ENCODE data around the gene IFIT1B. TPM values are rescaled to one million over a fixed set of nuclear protein-coding genes. Genes with fewer than 3 reads are reported as not detected.

Gene IFIT1B
- total RNA-seq, 3 donors from 2014 or later (not counting 1 experiment from before 2014, with no cell fraction given): not detected

DNA sequence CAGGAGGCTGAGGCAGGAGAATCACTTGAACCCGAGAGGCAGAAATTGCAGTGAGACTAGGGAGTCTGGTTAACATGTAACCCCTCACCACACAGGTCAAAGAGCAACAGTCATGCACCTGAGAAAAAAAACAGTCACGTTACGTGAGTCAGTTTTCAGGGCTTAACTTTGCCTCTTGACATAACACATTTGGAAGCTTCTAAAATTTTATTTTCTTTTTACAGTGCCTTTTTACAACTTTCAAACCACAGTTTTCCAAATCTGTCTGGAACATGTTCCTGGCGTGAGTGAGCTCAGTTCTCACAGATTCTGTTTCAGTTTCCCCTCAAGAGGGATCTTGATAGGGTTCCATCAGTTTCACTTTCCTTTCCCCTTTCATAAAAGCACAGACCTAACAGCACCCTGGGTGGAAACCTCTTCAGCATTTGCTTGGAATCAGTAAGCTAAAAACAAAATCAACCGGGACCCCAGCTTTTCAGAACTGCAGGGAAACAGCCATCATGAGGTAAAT is 45.7 kb upstream of the IFIT1B start:
- 3% methylated on average over 5 of the region's 5 CpGs for WGBS (ENCODE audit: insufficient coverage)
- H3K27me3 Mint-ChIP-seq (ENCODE audit: low read depth in 2 of 2): peaks cover 0 to 10% of the 10 kb centered on the region in 2 donors
- H3K27me3 ChIP-seq (ENCODE audit: control insufficient read depth, insufficient read depth, low read length): peaks cover 14% of the 10 kb centered on the region
- TF ChIP-seq, protein P1, sequence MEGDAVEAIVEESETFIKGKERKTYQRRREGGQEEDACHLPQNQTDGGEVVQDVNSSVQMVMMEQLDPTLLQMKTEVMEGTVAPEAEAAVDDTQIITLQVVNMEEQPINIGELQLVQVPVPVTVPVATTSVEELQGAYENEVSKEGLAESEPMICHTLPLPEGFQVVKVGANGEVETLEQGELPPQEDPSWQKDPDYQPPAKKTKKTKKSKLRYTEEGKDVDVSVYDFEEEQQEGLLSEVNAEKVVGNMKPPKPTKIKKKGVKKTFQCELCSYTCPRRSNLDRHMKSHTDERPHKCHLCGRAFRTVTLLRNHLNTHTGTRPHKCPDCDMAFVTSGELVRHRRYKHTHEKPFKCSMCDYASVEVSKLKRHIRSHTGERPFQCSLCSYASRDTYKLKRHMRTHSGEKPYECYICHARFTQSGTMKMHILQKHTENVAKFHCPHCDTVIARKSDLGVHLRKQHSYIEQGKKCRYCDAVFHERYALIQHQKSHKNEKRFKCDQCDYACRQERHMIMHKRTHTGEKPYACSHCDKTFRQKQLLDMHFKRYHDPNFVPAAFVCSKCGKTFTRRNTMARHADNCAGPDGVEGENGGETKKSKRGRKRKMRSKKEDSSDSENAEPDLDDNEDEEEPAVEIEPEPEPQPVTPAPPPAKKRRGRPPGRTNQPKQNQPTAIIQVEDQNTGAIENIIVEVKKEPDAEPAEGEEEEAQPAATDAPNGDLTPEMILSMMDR (IDR thresholded peaks at IDR 0.05): no peak
- no peaks in the 10 kb centered on the region for H3K9me3 Mint-ChIP-seq
- DNase-seq (peak in 1 of 2 donors; percentile 81), ATAC-seq (peak; percentile 41 to 62 (median 58))
- peak overlapping the region; percentile 90 for H3K4me3 Mint-ChIP-seq
- peaks cover 54% of the 10 kb centered on the region for H3K4me1 ChIP-seq (ENCODE audit: control insufficient read depth, insufficient read depth, low read length)
- no peaks in the 10 kb centered on the region for H3K9me3 ChIP-seq (ENCODE audit: control insufficient read depth, insufficient read depth, low read length)
- peaks cover 63 to 68% of the 10 kb centered on the region in 2 donors for H3K4me1 Mint-ChIP-seq
- H3K27ac ChIP-seq (ENCODE audit: low read length): peak overlapping the region; percentile 74
- H3K36me3 Mint-ChIP-seq: peaks cover 6% of the 10 kb centered on the region
- intact Hi-C loops (cut with micrococcal nuclease): loop anchor here (1.0 kb wide), 1 partner anchor 82 kb away; the partner anchor contains the start of gene IFIT5
- no peaks in the 10 kb centered on the region for H3K36me3 ChIP-seq (ENCODE audit: control insufficient read depth, insufficient read depth, low read length)
- H3K27ac Mint-ChIP-seq: peak overlapping the region; percentile 92 to 96
- peak overlapping the region; percentile 36 for H3K4me3 ChIP-seq (ENCODE audit: low read length)

DNA sequence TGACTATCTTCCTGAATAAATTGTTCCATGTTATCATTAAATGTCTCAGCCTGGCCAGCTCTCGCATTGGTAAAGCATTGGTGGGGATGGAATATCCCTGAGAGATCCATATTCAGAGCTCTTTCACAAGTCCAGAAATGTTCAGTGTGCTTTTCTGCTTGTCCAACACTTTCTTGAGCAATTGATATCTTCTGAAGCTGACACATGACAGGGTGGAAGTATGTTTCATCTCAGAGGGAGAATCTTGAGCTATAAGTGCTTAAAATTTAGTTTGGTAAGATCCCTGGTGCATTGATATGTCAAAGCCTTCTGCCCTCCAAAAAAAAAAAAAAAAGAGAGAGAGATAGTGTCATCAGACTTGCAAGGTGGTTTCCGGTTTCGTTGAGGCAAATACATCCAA is 42.6 kb upstream of the IFIT1B start:
- Histone ChIP-seq H3K4me3 (ENCODE audit: low read length) (no peak overlapping the region), H3K9me3 (ENCODE audit: control insufficient read depth, insufficient read depth, low read length) (no peaks in the 10 kb centered on the region), H3K36me3 (ENCODE audit: control insufficient read depth, insufficient read depth, low read length) (peaks cover 3% of the 10 kb centered on the region), H3K27ac (ENCODE audit: low read length) (no peak overlapping the region), H3K4me1 (ENCODE audit: control insufficient read depth, insufficient read depth, low read length) (peaks cover 40% of the 10 kb centered on the region), H3K27me3 (ENCODE audit: control insufficient read depth, insufficient read depth, low read length) (peaks cover 16% of the 10 kb centered on the region)
- Mint-ChIP-seq H3K9me3 (no peaks in the 10 kb centered on the region), H3K4me3 (no peak overlapping the region), H3K36me3 (peaks cover 23% of the 10 kb centered on the region), H3K27ac (peak overlapping the region; percentile 70 to 96), H3K27me3 (ENCODE audit: low read depth in 2 of 2) (peaks cover 7 to 25% of the 10 kb centered on the region in 2 donors), H3K4me1 (peaks cover 35 to 45% of the 10 kb centered on the region in 2 donors)
- 97% methylated on average over 3 of the region's 3 CpGs for WGBS (ENCODE audit: insufficient coverage)
- intact Hi-C loops (cut with micrococcal nuclease): no loop called here
- ATAC-seq: no peak
- TF ChIP-seq, protein P1 (IDR thresholded peaks at IDR 0.05): no peak
- DNase-seq: peak in 1 of 2 donors; percentile 42

DNA sequence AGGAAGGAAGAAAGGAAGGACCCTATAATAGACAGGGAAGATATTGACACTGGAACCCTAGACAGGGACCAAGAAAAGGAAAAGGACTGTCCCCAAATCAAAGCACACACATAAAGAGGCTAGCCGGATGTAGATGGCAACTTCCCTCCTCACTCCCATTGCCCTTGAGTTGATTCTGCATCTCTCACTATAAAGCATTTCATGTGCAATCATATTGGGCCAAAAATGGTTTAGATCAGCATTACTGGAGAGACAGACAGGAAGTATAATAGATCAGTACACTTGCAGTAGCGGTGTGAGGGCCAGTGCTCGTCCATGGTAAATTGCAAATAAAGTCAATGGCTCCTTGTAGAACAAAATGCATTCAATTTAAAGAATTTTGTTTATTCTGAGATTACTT is 41.6 kb upstream of the IFIT1B start:
- Histone ChIP-seq H3K4me3 (ENCODE audit: low read length) (no peak overlapping the region), H3K9me3 (ENCODE audit: control insufficient read depth, insufficient read depth, low read length) (no peaks in the 10 kb centered on the region), H3K36me3 (ENCODE audit: control insufficient read depth, insufficient read depth, low read length) (peaks cover 3% of the 10 kb centered on the region), H3K4me1 (ENCODE audit: control insufficient read depth, insufficient read depth, low read length) (peaks cover 38% of the 10 kb centered on the region), H3K27ac (ENCODE audit: low read length) (no peak overlapping the region), H3K27me3 (ENCODE audit: control insufficient read depth, insufficient read depth, low read length) (peaks cover 12% of the 10 kb centered on the region)
- H3K36me3 Mint-ChIP-seq: peaks cover 23% of the 10 kb centered on the region
- no peak for DNase-seq
- H3K27ac Mint-ChIP-seq: peak overlapping the region in 1 of 2 donors; percentile 13
- ATAC-seq: no peak
- WGBS (ENCODE audit: insufficient coverage): 100% methylated on average over 2 of the region's 3 CpGs
- H3K4me3 Mint-ChIP-seq: no peak overlapping the region
- TF ChIP-seq, protein P1 (IDR thresholded peaks at IDR 0.05): no peak
- peaks cover 7 to 25% of the 10 kb centered on the region in 2 donors for H3K27me3 Mint-ChIP-seq (ENCODE audit: low read depth in 2 of 2)
- H3K4me1 Mint-ChIP-seq: peaks cover 28 to 36% of the 10 kb centered on the region in 2 donors
- no peaks in the 10 kb centered on the region for H3K9me3 Mint-ChIP-seq
- intact Hi-C loops (cut with micrococcal nuclease): no loop called here

GRCh38 chr10:89337484-89337883 is 40.4 kb upstream of the IFIT1B start:
- Mint-ChIP-seq H3K4me3 (no peak overlapping the region), H3K27me3 (ENCODE audit: low read depth in 2 of 2) (peaks cover 7 to 27% of the 10 kb centered on the region in 2 donors), H3K4me1 (peaks cover 26 to 31% of the 10 kb centered on the region in 2 donors), H3K36me3 (peaks cover 23% of the 10 kb centered on the region), H3K9me3 (no peaks in the 10 kb centered on the region), H3K27ac (no peak overlapping the region)
- H3K4me3 ChIP-seq (ENCODE audit: low read length): no peak overlapping the region
- no peak overlapping the region for H3K27ac ChIP-seq (ENCODE audit: low read length)
- ATAC-seq (no peak), DNase-seq (peak in 1 of 2 donors; percentile 62)
- H3K36me3 ChIP-seq (ENCODE audit: control insufficient read depth, insufficient read depth, low read length): peaks cover 3% of the 10 kb centered on the region
- no peaks in the 10 kb centered on the region for H3K9me3 ChIP-seq (ENCODE audit: control insufficient read depth, insufficient read depth, low read length)
- intact Hi-C loops (cut with micrococcal nuclease): no loop called here
- H3K27me3 ChIP-seq (ENCODE audit: control insufficient read depth, insufficient read depth, low read length): peaks cover 12% of the 10 kb centered on the region
- TF ChIP-seq, protein P1 (IDR thresholded peaks at IDR 0.05): no peak
- WGBS (ENCODE audit: insufficient coverage): 89% methylated on average over 4 of the region's 6 CpGs
- H3K4me1 ChIP-seq (ENCODE audit: control insufficient read depth, insufficient read depth, low read length): peaks cover 27% of the 10 kb centered on the region
